Right lobe of liver (tissue), 4 donors: ENCODE measurements around the gene FBXO3.

Experiments
- CTCF ChIP-seq, 4 donors: fragments of 200-600 bp in 3 of 4; fragments of 450-650 bp in 1 of 4; IDR thresholded peaks; one replicate each; pipeline versions ENCODE4 v1.5.1 to v1.8.0; 2016 to 2022; ENCODE audit warnings: antibody characterized with exemption in 4 of 4, mild to moderate bottlenecking in 2 of 4
- POLR2A ChIP-seq: fragments of 450-650 bp; IDR thresholded peaks from one replicate; pipeline ENCODE4 v1.6.1; 2017; ENCODE audit warnings: antibody characterized with exemption, mild to moderate bottlenecking
- donor health status: DM: no; HTN: no; CAD: no.
- donor health status: DM: no; HTN: no; CAD: no.
- donor health status: DM: no; HTN: yes; CAD: no.

DNA sequence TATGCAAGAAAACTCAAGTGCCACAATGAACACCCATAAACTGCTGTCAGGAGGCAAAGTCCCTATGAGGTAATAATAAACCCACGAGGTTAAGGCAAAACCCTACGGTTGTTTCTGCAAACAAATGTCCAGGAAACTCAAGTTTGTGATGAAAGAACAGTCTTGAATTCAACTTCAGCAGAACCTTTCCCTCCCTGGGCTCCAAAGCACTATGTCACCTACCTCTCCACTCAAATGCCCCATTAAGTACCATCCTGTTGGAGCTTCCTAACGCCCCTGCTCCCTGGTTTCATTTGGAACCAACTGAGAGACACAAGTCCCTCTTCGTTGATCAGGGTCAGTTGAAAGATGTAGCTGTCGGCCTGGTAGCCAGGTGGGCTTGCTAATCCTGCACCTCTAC, 71.1 kb downstream of the FBXO3 start:
- TF ChIP-seq CTCF (IDR thresholded peaks at IDR 0.05) (no peak), POLR2A (no peak)
